Neural progenitor cell (in vitro differentiated cells): ENCODE results near the gene SSC4D. TPM values are rescaled to one million over a fixed set of nuclear protein-coding genes. Genes with fewer than 3 reads are reported as not detected.
"Not testable (repeated sequence)": the region's sequence is repeated elsewhere in the genome, so short reads cannot be mapped to it uniquely, and the experiment has no call there.

Experiments
- DNase-seq: peaks from one replicate; pipeline ENCODE4 v3.0.0-alpha.2; 2016; ENCODE audit warnings: low spot score
- H2AFZ ChIP-seq: fragments of 200-600 bp; sonication (generic); replicated peaks from 2 replicates; pipeline ENCODE4 v1.6.1; 2016; ENCODE audit warnings: antibody characterized with exemption
- H3F3A ChIP-seq: fragments of 200-600 bp; sonication (generic); 2 replicates; pipeline ENCODE4 v1.6.1; 2016; ENCODE audit warnings: antibody characterized with exemption, low read depth
- H3K27ac ChIP-seq: fragments of 200-600 bp; sonication (generic); 2 replicates; pipeline ENCODE4 v1.5.1; 2016; ENCODE audit warnings: mild to moderate bottlenecking
- H3K27me3 ChIP-seq: fragments of 200-600 bp; sonication (generic); 2 replicates; pipeline ENCODE4 v1.6.1; 2016; ENCODE audit warnings: mild to moderate bottlenecking, moderate library complexity
- H3K36me3 ChIP-seq: fragments of 200-600 bp; sonication (generic); 2 replicates; pipeline ENCODE4 v1.5.1; 2016
- H3K4me1 ChIP-seq: fragments of 200-600 bp; sonication (generic); 2 replicates; pipeline ENCODE4 v1.6.1; 2016; ENCODE audit warnings: mixed run types
- H3K4me2 ChIP-seq: fragments of 200-600 bp; sonication (generic); 2 replicates; pipeline ENCODE4 v1.6.1; 2016
- H3K4me3 ChIP-seq: fragments of 200-600 bp; sonication (generic); 2 replicates; pipeline ENCODE4 v1.5.1; 2016
- H3K79me2 ChIP-seq: fragments of 200-600 bp; sonication (generic); 2 replicates; pipeline ENCODE4 v1.6.1; 2016; ENCODE audit warnings: low read depth
- H3K9ac ChIP-seq: fragments of 200-600 bp; sonication (generic); 2 replicates; pipeline ENCODE4 v1.6.1; 2016
- H3K9me3 ChIP-seq: fragments of 200-600 bp; sonication (generic); 2 replicates; pipeline ENCODE4 v1.5.1; 2016; ENCODE audit warnings: low read depth
- H4K20me1 ChIP-seq: fragments of 200-600 bp; sonication (generic); 2 replicates; pipeline ENCODE4 v1.6.1; 2016; ENCODE audit warnings: low read depth
- H3K27ac Mint-ChIP-seq: 3 replicates; pipeline ENCODE4 v1.8.0; 2021; ENCODE audit warnings: mixed read lengths
- H3K27me3 Mint-ChIP-seq: 2 replicates; pipeline ENCODE4 v1.8.0; 2022; ENCODE audit warnings: low read depth, mild to moderate bottlenecking, inconsistent platforms, moderate library complexity, mixed read lengths; ENCODE audit not compliant: insufficient read depth
- H3K36me3 Mint-ChIP-seq: 3 replicates; pipeline ENCODE4 v1.8.0; 2021; ENCODE audit warnings: mixed read lengths
- H3K4me1 Mint-ChIP-seq: 3 replicates; pipeline ENCODE4 v1.8.0; 2021; ENCODE audit warnings: mixed read lengths
- H3K4me3 Mint-ChIP-seq: 3 replicates; pipeline ENCODE4 v1.8.0; 2021; ENCODE audit warnings: mild to moderate bottlenecking, moderate library complexity, mixed read lengths
- H3K9me3 Mint-ChIP-seq: 3 replicates; pipeline ENCODE4 v1.8.0; 2020; ENCODE audit warnings: mixed read lengths
- CTCF ChIP-seq: fragments of 200-600 bp; sonication (generic); IDR thresholded peaks from 2 replicates; pipeline ENCODE4 v1.5.1; 2017; ENCODE audit warnings: antibody characterized with exemption, mild to moderate bottlenecking
- EZH2 ChIP-seq: fragments of 200-600 bp; sonication (generic); IDR thresholded peaks from 2 replicates; pipeline ENCODE4 v1.6.1; 2017; ENCODE audit warnings: antibody characterized with exemption, mild to moderate bottlenecking, moderate library complexity
- EZH2phosphoT487 ChIP-seq: fragments of 200-600 bp; sonication (generic); IDR thresholded peaks from 2 replicates; pipeline ENCODE4 v1.6.1; 2017; ENCODE audit warnings: antibody characterized with exemption
- total RNA-seq: library from RNA; depleted of rRNA; stranded (reverse); fragments of >200 nt; gene quantifications from 2 replicates; pipeline ENCODE4 v1.2.3, GENCODE V29; 2015; ENCODE audit warnings: low replicate concordance

The SSC4D gene
- total RNA-seq, 1 donor from 2014 or later, result 0.43 TPM

- Histone ChIP-seq H3K9me3 (no peaks in the 10 kb centered on the region), H4K20me1 (no peaks in the 10 kb centered on the region), H3K4me1 (peaks cover 6% of the 10 kb centered on the region), H2AFZ (no peak overlapping the region), H3K4me3 (no peak overlapping the region), H3K9ac (no peak overlapping the region), H3K79me2 (no peaks in the 10 kb centered on the region), H3K4me2 (peak overlapping the region; percentile 18), H3K27me3 (no peaks in the 10 kb centered on the region), H3K36me3 (no peaks in the 10 kb centered on the region), H3F3A (peaks cover 25% of the 10 kb centered on the region), H3K27ac (no peak overlapping the region)
- peak; percentile 46 for DNase-seq
- peak overlapping the region; percentile 41 for H3K4me3 Mint-ChIP-seq
- no peaks in the 10 kb centered on the region for H3K36me3 Mint-ChIP-seq
- peaks cover 35% of the 10 kb centered on the region for H3K4me1 Mint-ChIP-seq
- TF ChIP-seq CTCF, result no peak
- no peak for TF ChIP-seq EZH2
- TF ChIP-seq EZH2phosphoT487, result no peak
- peaks cover 10% of the 10 kb centered on the region for H3K27me3 Mint-ChIP-seq
- peak overlapping the region; percentile 21 for H3K27ac Mint-ChIP-seq
- H3K9me3 Mint-ChIP-seq, result no peaks in the 10 kb centered on the region
Measured at GRCh38 chr7:76395965-76396726, 13.4 kb downstream of the SSC4D start.

- H3K9me3 ChIP-seq, H2AFZ ChIP-seq, H3K79me2 ChIP-seq, H3K9me3 Mint-ChIP-seq, H3K27me3 ChIP-seq, H4K20me1 ChIP-seq, H3K27ac ChIP-seq, H3K27me3 Mint-ChIP-seq, H3K4me2 ChIP-seq, H3K36me3 ChIP-seq, H3K4me3 Mint-ChIP-seq, DNase-seq, H3K4me3 ChIP-seq, H3K4me1 ChIP-seq, H3K36me3 Mint-ChIP-seq, H3K9ac ChIP-seq: not testable (repeated sequence)
- H3K4me1 Mint-ChIP-seq, result peaks cover 35% of the 10 kb centered on the region
- peak overlapping the region; percentile 60 for H3K27ac Mint-ChIP-seq
- H3F3A ChIP-seq, result peaks cover 25% of the 10 kb centered on the region
Measured at GRCh38 chr7:76395605-76395964, 13.9 kb downstream of the SSC4D start.

GRCh38 chr7:76394957-76395356, 14.5 kb downstream of the SSC4D start:
- peak overlapping the region; percentile 49 for H3K4me3 Mint-ChIP-seq
- H3K27ac Mint-ChIP-seq, result peak overlapping the region; percentile 60
- no peak for DNase-seq
- Histone ChIP-seq H3K36me3 (no peaks in the 10 kb centered on the region), H3K27me3 (no peaks in the 10 kb centered on the region), H2AFZ (no peak overlapping the region), H3K4me3 (no peak overlapping the region), H3K4me2 (no peak overlapping the region), H3K9ac (no peak overlapping the region), H3K9me3 (no peaks in the 10 kb centered on the region), H4K20me1 (no peaks in the 10 kb centered on the region), H3F3A (peaks cover 25% of the 10 kb centered on the region), H3K27ac (no peak overlapping the region), H3K4me1 (peaks cover 6% of the 10 kb centered on the region), H3K79me2 (no peaks in the 10 kb centered on the region)
- H3K9me3 Mint-ChIP-seq, result no peaks in the 10 kb centered on the region
- no peak for TF ChIP-seq EZH2
- TF ChIP-seq EZH2phosphoT487, result no peak
- TF ChIP-seq CTCF, result no peak
- H3K36me3 Mint-ChIP-seq, result no peaks in the 10 kb centered on the region
- H3K4me1 Mint-ChIP-seq, result peaks cover 35% of the 10 kb centered on the region
- peaks cover 8% of the 10 kb centered on the region for H3K27me3 Mint-ChIP-seq
